ENCODE data around the gene GUCA1A. TPM values are rescaled to one million over a fixed set of nuclear protein-coding genes. Genes with fewer than 3 reads are reported as not detected.
A peak's percentile ranks its signal among the peaks of the same experiment; 100 is the strongest.

Gene GUCA1A
- total and polyA plus RNA-seq, 5 donors from 2014 or later: not detected

- ATAC-seq (ENCODE audit: low read depth in 2 of 2): peak; percentile 99 to 100
- Histone ChIP-seq H3K4me3 (ENCODE audit: low read depth, low read length) (peak within 1 kb of the TSS; percentile 98), H3K9me3 (ENCODE audit: control insufficient read depth in 2 of 2, low read length in 2 of 2) (no peaks in the 10 kb centered on the region), H3K36me3 (ENCODE audit: control insufficient read depth, insufficient read depth, low read length) (peaks cover 14% of the 10 kb centered on the region), H3K27me3 (ENCODE audit: control insufficient read depth, insufficient read depth, low read length) (no peaks in the 10 kb centered on the region), H3K27ac (ENCODE audit: insufficient read depth, low read length, poor library complexity, severe bottlenecking) (peak within 1 kb of the TSS; percentile 76), H3K4me1 (ENCODE audit: control insufficient read depth, insufficient read depth, low read length, poor library complexity, severe bottlenecking) (peaks cover 25% of the 10 kb centered on the region)
- Mint-ChIP-seq H3K27me3 (no peaks in the 10 kb centered on the region), H3K4me3 (peak within 1 kb of the TSS; percentile 97 to 99 (median 99)), H3K9me3 (no peaks in the 10 kb centered on the region), H3K27ac (peak within 1 kb of the TSS; percentile 95 to 99 (median 97)), H3K4me1 (peaks cover 9 to 35% (median 18%) of the 10 kb centered on the region in 4 donors), H3K36me3 (peaks cover 13% of the 10 kb centered on the region)
- peak; percentile 84 to 97 (median 90) for DNase-seq
Measured at GRCh38 chr6:42217519-42218367, 44.6 kb downstream of the GUCA1A start, which contains the start of gene MRPS10. Gene MRPS10 (minus strand): TSS chr6:42217861. CDS start chr6:42217849, 12 bp downstream.

- Histone ChIP-seq H3K27me3 (ENCODE audit: control insufficient read depth, insufficient read depth, low read length) (no peaks in the 10 kb centered on the region), H3K9me3 (ENCODE audit: control insufficient read depth in 2 of 2, low read length in 2 of 2) (no peaks in the 10 kb centered on the region), H3K27ac (ENCODE audit: insufficient read depth, low read length, poor library complexity, severe bottlenecking) (no peak overlapping the region), H3K4me1 (ENCODE audit: control insufficient read depth, insufficient read depth, low read length, poor library complexity, severe bottlenecking) (peaks cover 17% of the 10 kb centered on the region), H3K4me3 (ENCODE audit: low read depth, low read length) (no peak overlapping the region), H3K36me3 (ENCODE audit: control insufficient read depth, insufficient read depth, low read length) (no peaks in the 10 kb centered on the region)
- no peak for DNase-seq
- Mint-ChIP-seq H3K9me3 (no peaks in the 10 kb centered on the region), H3K27me3 (no peaks in the 10 kb centered on the region), H3K27ac (no peak overlapping the region), H3K4me1 (peaks cover 4 to 23% (median 11%) of the 10 kb centered on the region in 4 donors), H3K4me3 (no peak overlapping the region), H3K36me3 (peaks cover 3% of the 10 kb centered on the region)
- no peak for ATAC-seq (ENCODE audit: low read depth in 2 of 2)
Measured at GRCh38 chr6:42220807-42221206, 47.6 kb downstream of the GUCA1A start.

GRCh38 chr6:42221546-42221945 lies 48.4 kb downstream of the GUCA1A start:
- Mint-ChIP-seq H3K27ac (peak overlapping the region in 1 of 3 donors; percentile 68), H3K36me3 (peaks cover 3% of the 10 kb centered on the region), H3K27me3 (no peaks in the 10 kb centered on the region), H3K4me1 (peaks cover 4 to 17% (median 10%) of the 10 kb centered on the region in 4 donors), H3K4me3 (peak overlapping the region in 2 of 4 donors; percentile 51 to 63), H3K9me3 (no peaks in the 10 kb centered on the region)
- no peak for DNase-seq
- H3K36me3 ChIP-seq (ENCODE audit: control insufficient read depth, insufficient read depth, low read length): peaks cover under 1% of the 10 kb centered on the region
- no peak for ATAC-seq (ENCODE audit: low read depth in 2 of 2)
- H3K4me1 ChIP-seq (ENCODE audit: control insufficient read depth, insufficient read depth, low read length, poor library complexity, severe bottlenecking): peaks cover 14% of the 10 kb centered on the region
- H3K27me3 ChIP-seq (ENCODE audit: control insufficient read depth, insufficient read depth, low read length): no peaks in the 10 kb centered on the region
- H3K4me3 ChIP-seq (ENCODE audit: low read depth, low read length): no peak overlapping the region
- no peaks in the 10 kb centered on the region for H3K9me3 ChIP-seq (ENCODE audit: control insufficient read depth in 2 of 2, low read length in 2 of 2)
- no peak overlapping the region for H3K27ac ChIP-seq (ENCODE audit: insufficient read depth, low read length, poor library complexity, severe bottlenecking)

- peak overlapping the region in 1 of 3 donors; percentile 17 for H3K27ac Mint-ChIP-seq
- Histone ChIP-seq H3K4me3 (ENCODE audit: low read depth, low read length) (no peak overlapping the region), H3K27ac (ENCODE audit: insufficient read depth, low read length, poor library complexity, severe bottlenecking) (no peak overlapping the region), H3K36me3 (ENCODE audit: control insufficient read depth, insufficient read depth, low read length) (peaks cover 10% of the 10 kb centered on the region), H3K9me3 (ENCODE audit: control insufficient read depth in 2 of 2, low read length in 2 of 2) (no peaks in the 10 kb centered on the region), H3K4me1 (ENCODE audit: control insufficient read depth, insufficient read depth, low read length, poor library complexity, severe bottlenecking) (peaks cover 5% of the 10 kb centered on the region), H3K27me3 (ENCODE audit: control insufficient read depth, insufficient read depth, low read length) (no peaks in the 10 kb centered on the region)
- no peaks in the 10 kb centered on the region for H3K27me3 Mint-ChIP-seq
- H3K36me3 Mint-ChIP-seq: peaks cover 3% of the 10 kb centered on the region
- DNase-seq (no peak), ATAC-seq (ENCODE audit: low read depth in 2 of 2) (no peak)
- no peaks in the 10 kb centered on the region for H3K9me3 Mint-ChIP-seq
- peaks cover 3 to 11% (median 7%) of the 10 kb centered on the region in 4 donors for H3K4me1 Mint-ChIP-seq
- peak overlapping the region in 1 of 4 donors; percentile 79 for H3K4me3 Mint-ChIP-seq
Measured at GRCh38 chr6:42222448-42222847, 49.3 kb downstream of the GUCA1A start.

- ATAC-seq (ENCODE audit: low read depth in 2 of 2): peak; percentile 77 to 88
- Mint-ChIP-seq H3K4me3 (no peak overlapping the region), H3K4me1 (peaks cover 0 to 6% (median 3%) of the 10 kb centered on the region in 4 donors), H3K36me3 (peaks cover 10% of the 10 kb centered on the region), H3K27me3 (no peaks in the 10 kb centered on the region), H3K9me3 (no peaks in the 10 kb centered on the region), H3K27ac (peak overlapping the region in 2 of 3 donors; percentile 69 to 78)
- no peaks in the 10 kb centered on the region for H3K27me3 ChIP-seq (ENCODE audit: control insufficient read depth, insufficient read depth, low read length)
- H3K9me3 ChIP-seq (ENCODE audit: control insufficient read depth in 2 of 2, low read length in 2 of 2): no peaks in the 10 kb centered on the region
- peak in 1 of 3 donors; percentile 63 for DNase-seq
- H3K4me3 ChIP-seq (ENCODE audit: low read depth, low read length): no peak overlapping the region
- no peaks in the 10 kb centered on the region for H3K4me1 ChIP-seq (ENCODE audit: control insufficient read depth, insufficient read depth, low read length, poor library complexity, severe bottlenecking)
- H3K36me3 ChIP-seq (ENCODE audit: control insufficient read depth, insufficient read depth, low read length): peaks cover 28% of the 10 kb centered on the region
- no peak overlapping the region for H3K27ac ChIP-seq (ENCODE audit: insufficient read depth, low read length, poor library complexity, severe bottlenecking)
Measured at GRCh38 chr6:42224222-42225028, 51.3 kb downstream of the GUCA1A start.

GRCh38 chr6:42225029-42225339 lies 51.8 kb downstream of the GUCA1A start:
- Mint-ChIP-seq H3K27me3 (no peaks in the 10 kb centered on the region), H3K36me3 (peaks cover 12% of the 10 kb centered on the region), H3K9me3 (no peaks in the 10 kb centered on the region), H3K4me3 (no peak overlapping the region), H3K4me1 (peaks cover 0 to 6% (median 3%) of the 10 kb centered on the region in 4 donors), H3K27ac (no peak overlapping the region)
- ATAC-seq (ENCODE audit: low read depth in 2 of 2): no peak
- Histone ChIP-seq H3K36me3 (ENCODE audit: control insufficient read depth, insufficient read depth, low read length) (peaks cover 34% of the 10 kb centered on the region), H3K4me3 (ENCODE audit: low read depth, low read length) (no peak overlapping the region), H3K4me1 (ENCODE audit: control insufficient read depth, insufficient read depth, low read length, poor library complexity, severe bottlenecking) (no peaks in the 10 kb centered on the region), H3K27me3 (ENCODE audit: control insufficient read depth, insufficient read depth, low read length) (no peaks in the 10 kb centered on the region), H3K27ac (ENCODE audit: insufficient read depth, low read length, poor library complexity, severe bottlenecking) (no peak overlapping the region), H3K9me3 (ENCODE audit: control insufficient read depth in 2 of 2, low read length in 2 of 2) (no peaks in the 10 kb centered on the region)
- no peak for DNase-seq

GRCh38 chr6:42225419-42225818 lies 52.3 kb downstream of the GUCA1A start:
- Histone ChIP-seq H3K27ac (ENCODE audit: insufficient read depth, low read length, poor library complexity, severe bottlenecking) (no peak overlapping the region), H3K27me3 (ENCODE audit: control insufficient read depth, insufficient read depth, low read length) (no peaks in the 10 kb centered on the region), H3K4me3 (ENCODE audit: low read depth, low read length) (no peak overlapping the region), H3K36me3 (ENCODE audit: control insufficient read depth, insufficient read depth, low read length) (peaks cover 38% of the 10 kb centered on the region), H3K9me3 (ENCODE audit: control insufficient read depth in 2 of 2, low read length in 2 of 2) (no peaks in the 10 kb centered on the region), H3K4me1 (ENCODE audit: control insufficient read depth, insufficient read depth, low read length, poor library complexity, severe bottlenecking) (no peaks in the 10 kb centered on the region)
- DNase-seq: no peak
- Mint-ChIP-seq H3K4me3 (no peak overlapping the region), H3K27me3 (no peaks in the 10 kb centered on the region), H3K27ac (no peak overlapping the region), H3K9me3 (no peaks in the 10 kb centered on the region), H3K4me1 (peaks cover 0 to 6% (median 3%) of the 10 kb centered on the region in 4 donors), H3K36me3 (peaks cover 15% of the 10 kb centered on the region)
- ATAC-seq (ENCODE audit: low read depth in 2 of 2): no peak

Measured in CD4-positive, CD25-positive, alpha-beta regulatory T cell (primary cell).